CD8-positive, alpha-beta memory T cell (primary cell): ENCODE results near the gene KIF6. TPM values are rescaled to one million over a fixed set of nuclear protein-coding genes. Genes with fewer than 3 reads are reported as not detected.

ENCODE experiments used
- CTCF ChIA-PET: fragments of 350-600 bp; sonication (Branson Sonifier 250); formaldehyde crosslinking; loops from one replicate; lab custom pipeline; 2021; ENCODE audit warnings: antibody characterized with exemption; lab: Charles Lee
- POLR2A ChIA-PET: fragments of 350-600 bp; sonication (Branson Sonifier 250); formaldehyde crosslinking; loops from one replicate; lab custom pipeline; 2021; ENCODE audit warnings: antibody characterized with exemption; lab: Charles Lee
- DNase-seq, 5 donors: peaks; one replicate each; pipeline versions ENCODE4 v3.0.0 to v3.0.0-alpha.2; 2020 to 2022; ENCODE audit warnings: mixed read lengths in 1 of 5
- H3K27ac ChIP-seq: one replicate; pipeline ENCODE4 v1.7.0; 2013; ENCODE audit warnings: low read depth, mild to moderate bottlenecking, low read length, moderate library complexity
- H3K27me3 ChIP-seq: 2 replicates; pipeline ENCODE4 v1.7.0; 2013; ENCODE audit warnings: low read length, mild to moderate bottlenecking; ENCODE audit not compliant: insufficient read depth, poor library complexity, severe bottlenecking
- H3K36me3 ChIP-seq: 2 replicates; pipeline ENCODE4 v1.7.0; 2013; ENCODE audit warnings: mild to moderate bottlenecking, low read length, moderate library complexity; ENCODE audit not compliant: insufficient read depth
- H3K4me1 ChIP-seq: 2 replicates; pipeline ENCODE4 v1.7.0; 2013; ENCODE audit warnings: mild to moderate bottlenecking, low read length, moderate library complexity; ENCODE audit not compliant: insufficient read depth
- H3K4me3 ChIP-seq: 2 replicates; pipeline ENCODE4 v1.7.0; 2013; ENCODE audit warnings: mild to moderate bottlenecking, low read length
- H3K9me3 ChIP-seq: 2 replicates; pipeline ENCODE4 v1.7.0; 2013; ENCODE audit warnings: mild to moderate bottlenecking, low read length
- H3K27ac Mint-ChIP-seq, 8 donors: one replicate each; pipeline ENCODE4 v1.8.0; 2020 to 2021; ENCODE audit warnings: mixed read lengths in 8 of 8, mild to moderate bottlenecking in 6 of 8, inconsistent platforms in 3 of 8, moderate library complexity in 3 of 8
- H3K27me3 Mint-ChIP-seq, 2 donors: one replicate each; pipeline ENCODE4 v1.8.0; 2020 to 2021; ENCODE audit warnings: mixed read lengths in 2 of 2, mild to moderate bottlenecking in 1 of 2, moderate library complexity in 1 of 2
- H3K36me3 Mint-ChIP-seq, 3 donors: one replicate each; pipeline ENCODE4 v1.8.0; 2020 to 2021; ENCODE audit warnings: mixed read lengths in 3 of 3, inconsistent platforms in 1 of 3, mild to moderate bottlenecking in 1 of 3
- H3K4me1 Mint-ChIP-seq, 3 donors: one replicate each; pipeline ENCODE4 v1.8.0; 2020 to 2021; ENCODE audit warnings: mixed read lengths in 3 of 3, inconsistent platforms in 1 of 3, mild to moderate bottlenecking in 1 of 3
- H3K4me3 Mint-ChIP-seq, 7 donors: one replicate each; pipeline ENCODE4 v1.8.0; 2020 to 2021; ENCODE audit warnings: mixed read lengths in 7 of 7, mild to moderate bottlenecking in 6 of 7, moderate library complexity in 4 of 7, inconsistent platforms in 2 of 7
- H3K9me3 Mint-ChIP-seq, 5 donors: one replicate each; pipeline ENCODE4 v1.8.0; 2020 to 2022; ENCODE audit warnings: mixed read lengths in 5 of 5, mild to moderate bottlenecking in 3 of 5, moderate library complexity in 2 of 5, inconsistent platforms in 1 of 5
- polyA plus RNA-seq: library from polyadenylated mRNA; unstranded; fragments of 300-500 nt; fragmentation: Illumina TruSeq; gene quantifications from one replicate; pipeline ENCODE4 v1.2.3, GENCODE V29; 2021
- total RNA-seq, 2 experiments: library from RNA; stranded (reverse); gene quantifications; one replicate each; pipeline ENCODE4 v1.2.3, GENCODE V29; 2021

Gene KIF6
- total and polyA plus RNA-seq, 3 experiments from 2014 or later: 0.22 TPM; not detected in 1

DNA sequence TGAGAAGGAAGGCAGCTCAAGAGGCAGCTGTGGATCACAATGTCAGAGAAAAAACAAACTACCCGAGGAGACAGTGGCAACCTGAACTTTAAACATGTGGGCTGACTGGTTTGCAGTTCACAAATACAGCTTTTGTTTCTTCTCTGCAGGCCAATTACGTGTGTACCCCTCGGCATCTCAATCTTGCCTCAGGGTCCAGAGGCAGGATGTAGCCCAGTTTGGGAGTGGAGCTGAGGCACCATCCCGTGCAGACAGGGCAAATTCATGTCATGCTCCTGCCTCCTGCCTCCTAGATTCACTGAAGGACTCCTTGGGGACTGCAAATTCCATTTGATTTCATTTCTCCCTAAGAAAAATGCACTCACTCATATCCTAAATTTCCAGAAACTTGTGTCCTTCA is 308.5 kb downstream of the KIF6 start:
- H3K4me1 Mint-ChIP-seq: no peaks in the 10 kb centered on the region
- no peak overlapping the region for H3K27ac ChIP-seq
- H3K9me3 ChIP-seq: no peaks in the 10 kb centered on the region
- H3K27me3 Mint-ChIP-seq: peaks cover 3 to 17% of the 10 kb centered on the region in 2 donors
- H3K27me3 ChIP-seq: peaks cover 3% of the 10 kb centered on the region
- H3K36me3 Mint-ChIP-seq: no peaks in the 10 kb centered on the region
- no peak overlapping the region for H3K27ac Mint-ChIP-seq
- POLR2A ChIA-PET: no interaction called here
- no peaks in the 10 kb centered on the region for H3K9me3 Mint-ChIP-seq
- H3K4me3 Mint-ChIP-seq: no peak overlapping the region
- no peaks in the 10 kb centered on the region for H3K36me3 ChIP-seq
- H3K4me3 ChIP-seq: no peak overlapping the region
- H3K4me1 ChIP-seq: no peaks in the 10 kb centered on the region
- no peak for DNase-seq
- CTCF ChIA-PET: no interaction called here

GRCh38 chr6:39416026-39416425 is 309.2 kb downstream of the KIF6 start:
- H3K27me3 Mint-ChIP-seq: peaks cover 3 to 17% of the 10 kb centered on the region in 2 donors
- H3K4me3 ChIP-seq: no peak overlapping the region
- H3K4me3 Mint-ChIP-seq: no peak overlapping the region
- H3K9me3 ChIP-seq: no peaks in the 10 kb centered on the region
- no peaks in the 10 kb centered on the region for H3K4me1 ChIP-seq
- no peak overlapping the region for H3K27ac Mint-ChIP-seq
- POLR2A ChIA-PET: no interaction called here
- H3K27me3 ChIP-seq: peaks cover 3% of the 10 kb centered on the region
- H3K36me3 ChIP-seq: no peaks in the 10 kb centered on the region
- no peak for DNase-seq
- no peak overlapping the region for H3K27ac ChIP-seq
- CTCF ChIA-PET: no interaction called here
- no peaks in the 10 kb centered on the region for H3K9me3 Mint-ChIP-seq
- no peaks in the 10 kb centered on the region for H3K4me1 Mint-ChIP-seq
- H3K36me3 Mint-ChIP-seq: no peaks in the 10 kb centered on the region

- Histone ChIP-seq H3K4me1 (no peaks in the 10 kb centered on the region), H3K4me3 (no peak overlapping the region), H3K9me3 (no peaks in the 10 kb centered on the region), H3K36me3 (no peaks in the 10 kb centered on the region), H3K27me3 (peaks cover under 1% of the 10 kb centered on the region), H3K27ac (no peak overlapping the region)
- DNase-seq: no peak
- POLR2A ChIA-PET: no interaction called here
- CTCF ChIA-PET: interaction anchor here (0.7 kb wide), 1 partner anchor 12 kb away, joined by 3 read pairs; no protein-coding TSS in a partner anchor
- Mint-ChIP-seq H3K9me3 (no peaks in the 10 kb centered on the region), H3K4me1 (no peaks in the 10 kb centered on the region), H3K36me3 (no peaks in the 10 kb centered on the region), H3K27ac (no peak overlapping the region), H3K4me3 (no peak overlapping the region), H3K27me3 (peaks cover 3 to 17% of the 10 kb centered on the region in 2 donors)
Measured at GRCh38 chr6:39415482-39415881, 309.7 kb downstream of the KIF6 start.

GRCh38 chr6:39411465-39411864 is 313.7 kb downstream of the KIF6 start:
- Mint-ChIP-seq H3K9me3 (no peaks in the 10 kb centered on the region), H3K4me1 (no peaks in the 10 kb centered on the region), H3K36me3 (no peaks in the 10 kb centered on the region), H3K4me3 (no peak overlapping the region), H3K27ac (no peak overlapping the region), H3K27me3 (peaks cover 10 to 25% of the 10 kb centered on the region in 2 donors)
- ChIA-PET CTCF (no interaction called here), POLR2A (no interaction called here)
- Histone ChIP-seq H3K4me3 (no peak overlapping the region), H3K4me1 (no peaks in the 10 kb centered on the region), H3K9me3 (no peaks in the 10 kb centered on the region), H3K27ac (no peak overlapping the region), H3K36me3 (no peaks in the 10 kb centered on the region), H3K27me3 (no peaks in the 10 kb centered on the region)
- no peak for DNase-seq

DNA sequence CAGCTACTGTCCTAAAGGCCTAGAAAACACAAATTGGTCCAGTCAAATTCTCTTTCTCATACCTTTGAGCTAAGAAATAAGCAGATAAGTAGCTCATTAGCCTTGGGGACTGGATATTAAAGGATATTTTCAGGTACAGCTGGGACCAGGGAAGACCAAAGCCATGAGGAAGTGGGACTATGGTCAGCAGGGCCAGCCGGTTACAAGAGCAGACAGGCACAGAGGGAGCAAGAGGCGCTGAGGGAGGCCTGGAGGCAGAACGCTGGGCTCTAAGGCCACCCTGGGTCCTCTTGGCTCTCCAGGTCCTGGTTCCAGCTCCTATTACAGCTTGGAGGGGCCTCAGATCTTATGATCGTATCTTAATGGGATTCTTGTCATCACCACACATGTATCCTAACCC is 314.2 kb downstream of the KIF6 start:
- no peaks in the 10 kb centered on the region for H3K27me3 ChIP-seq
- POLR2A ChIA-PET: no interaction called here
- no peaks in the 10 kb centered on the region for H3K4me1 ChIP-seq
- H3K36me3 Mint-ChIP-seq: no peaks in the 10 kb centered on the region
- no peak overlapping the region for H3K4me3 Mint-ChIP-seq
- no peak overlapping the region for H3K27ac ChIP-seq
- no peak overlapping the region for H3K4me3 ChIP-seq
- no peaks in the 10 kb centered on the region for H3K36me3 ChIP-seq
- H3K4me1 Mint-ChIP-seq: no peaks in the 10 kb centered on the region
- no peaks in the 10 kb centered on the region for H3K9me3 Mint-ChIP-seq
- CTCF ChIA-PET: no interaction called here
- H3K27ac Mint-ChIP-seq: no peak overlapping the region
- DNase-seq: no peak
- peaks cover 10 to 25% of the 10 kb centered on the region in 2 donors for H3K27me3 Mint-ChIP-seq
- H3K9me3 ChIP-seq: no peaks in the 10 kb centered on the region

- Histone ChIP-seq H3K27ac (no peak overlapping the region), H3K4me3 (no peak overlapping the region), H3K36me3 (no peaks in the 10 kb centered on the region), H3K4me1 (no peaks in the 10 kb centered on the region), H3K27me3 (no peaks in the 10 kb centered on the region), H3K9me3 (no peaks in the 10 kb centered on the region)
- no peaks in the 10 kb centered on the region for H3K36me3 Mint-ChIP-seq
- no peaks in the 10 kb centered on the region for H3K4me1 Mint-ChIP-seq
- DNase-seq: no peak
- H3K4me3 Mint-ChIP-seq: no peak overlapping the region
- peaks cover 9 to 29% of the 10 kb centered on the region in 2 donors for H3K27me3 Mint-ChIP-seq
- ChIA-PET POLR2A (no interaction called here), CTCF (no interaction called here)
- H3K27ac Mint-ChIP-seq: no peak overlapping the region
- H3K9me3 Mint-ChIP-seq: no peaks in the 10 kb centered on the region
Measured at GRCh38 chr6:39409889-39410288, 315.3 kb downstream of the KIF6 start.

DNA sequence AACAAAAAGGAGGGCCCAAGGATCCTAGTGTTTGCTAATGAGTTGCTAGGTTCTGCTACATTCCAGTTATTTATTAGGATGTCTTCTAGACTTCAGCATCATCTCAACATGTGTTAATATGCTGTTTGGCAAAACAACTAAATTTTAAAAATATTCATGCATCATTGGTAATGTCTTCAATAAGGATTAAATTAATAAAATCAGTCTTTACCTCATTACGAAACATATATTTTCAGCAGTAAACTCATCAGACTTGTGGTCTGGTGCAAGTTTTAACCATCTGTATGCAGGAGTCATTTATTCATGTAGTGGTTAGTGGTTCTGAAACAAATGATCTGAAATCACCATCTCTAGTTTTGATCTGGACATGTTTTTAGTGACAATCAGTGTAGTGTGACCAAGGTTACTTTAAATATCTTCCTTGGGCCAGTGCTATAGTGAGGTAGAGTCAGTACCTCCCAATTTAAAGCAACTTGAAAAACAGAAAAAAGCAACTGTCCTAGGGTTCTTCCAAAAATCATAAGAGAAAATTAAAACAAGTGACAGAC is 317.7 kb downstream of the KIF6 start:
- Histone ChIP-seq H3K27ac (no peak overlapping the region), H3K9me3 (no peaks in the 10 kb centered on the region), H3K4me3 (no peak overlapping the region), H3K4me1 (no peaks in the 10 kb centered on the region), H3K36me3 (no peaks in the 10 kb centered on the region), H3K27me3 (no peaks in the 10 kb centered on the region)
- CTCF ChIA-PET: no interaction called here
- no peaks in the 10 kb centered on the region for H3K9me3 Mint-ChIP-seq
- no peak overlapping the region for H3K4me3 Mint-ChIP-seq
- peaks cover 9 to 20% of the 10 kb centered on the region in 2 donors for H3K27me3 Mint-ChIP-seq
- no peaks in the 10 kb centered on the region for H3K36me3 Mint-ChIP-seq
- no peaks in the 10 kb centered on the region for H3K4me1 Mint-ChIP-seq
- POLR2A ChIA-PET: no interaction called here
- no peak overlapping the region for H3K27ac Mint-ChIP-seq
- DNase-seq: no peak

GRCh38 chr6:39404312-39404711 is 320.9 kb downstream of the KIF6 start:
- CTCF ChIA-PET: no interaction called here
- Mint-ChIP-seq H3K4me1 (no peaks in the 10 kb centered on the region), H3K4me3 (no peak overlapping the region), H3K36me3 (no peaks in the 10 kb centered on the region), H3K27ac (no peak overlapping the region), H3K27me3 (peaks cover 8 to 15% of the 10 kb centered on the region in 2 donors), H3K9me3 (no peaks in the 10 kb centered on the region)
- no peak for DNase-seq
- POLR2A ChIA-PET: no interaction called here
- H3K4me3 ChIP-seq: no peak overlapping the region
- no peaks in the 10 kb centered on the region for H3K4me1 ChIP-seq
- no peaks in the 10 kb centered on the region for H3K36me3 ChIP-seq
- H3K9me3 ChIP-seq: no peaks in the 10 kb centered on the region
- H3K27me3 ChIP-seq: no peaks in the 10 kb centered on the region
- H3K27ac ChIP-seq: no peak overlapping the region
